PFSK-1 (cell line): ENCODE results near the gene ACSS2.

Source experiments
- FOXP2 ChIP-seq: optimal IDR thresholded peaks from 2 replicates; pipeline ENCODE3; 2011; ENCODE audit warnings: borderline replicate concordance, control low read depth, inconsistent platforms; ENCODE audit not compliant: insufficient read depth; ENCODE audit errors: extremely low read length, extremely low read depth
- POLR2AphosphoS5 ChIP-seq: IDR thresholded peaks from 2 replicates; pipeline ENCODE4 v1.6.1; 2012; ENCODE audit warnings: low read depth, mild to moderate bottlenecking, control low read depth, low read length, moderate library complexity
- SIN3A ChIP-seq: IDR thresholded peaks from 2 replicates; pipeline ENCODE4 v1.6.1; 2012; ENCODE audit warnings: mild to moderate bottlenecking, low read length, moderate library complexity, borderline replicate concordance; ENCODE audit not compliant: insufficient read depth
- TAF1 ChIP-seq: IDR thresholded peaks from 2 replicates; pipeline ENCODE4 v1.6.1; 2012; ENCODE audit warnings: low read length, control low read depth, borderline replicate concordance; ENCODE audit not compliant: insufficient read depth
- TF ChIP-seq, protein P1 (sequence below), 2 experiments: IDR thresholded peaks; 2 replicates each; pipeline versions ENCODE4 v1.6.1 to v1.8.0; 2011 to 2012; ENCODE audit warnings: low read depth in 2 of 2, low read length in 2 of 2, control low read depth in 1 of 2, inconsistent platforms in 1 of 2, mild to moderate bottlenecking in 1 of 2, moderate library complexity in 1 of 2; ENCODE audit not compliant: insufficient read depth in 1 of 2

Gene ACSS2

DNA sequence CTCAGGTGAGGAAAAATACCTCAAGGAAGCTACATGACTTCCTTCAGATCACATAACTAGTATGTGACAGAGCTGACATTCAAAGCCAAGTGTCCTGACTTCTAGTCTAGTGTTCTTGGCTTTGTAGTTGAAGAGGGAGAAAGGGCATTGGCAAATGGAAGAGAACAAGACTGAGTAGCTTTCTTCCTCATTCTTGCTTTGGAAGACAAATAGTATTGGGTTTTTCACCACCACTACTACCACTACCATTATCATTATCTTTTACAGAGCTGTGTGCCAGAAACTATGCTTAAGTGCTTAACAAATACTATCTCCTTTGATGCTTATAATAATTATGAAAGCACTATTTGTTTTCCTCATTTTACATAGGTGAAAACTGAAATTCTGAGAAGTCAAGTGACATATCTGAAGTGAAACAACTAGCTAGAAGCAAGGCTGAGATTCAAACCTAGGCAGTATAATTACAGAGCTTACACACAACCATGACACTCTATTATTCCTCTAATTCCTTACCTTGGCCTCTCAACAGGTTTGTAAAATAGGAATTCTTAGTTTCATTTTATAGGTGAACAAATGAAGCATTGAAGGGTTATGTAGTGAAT lies 6.8 kb downstream of the ACSS2 start:
- no peak for TF ChIP-seq POLR2AphosphoS5
- no peak for TF ChIP-seq FOXP2
- TF ChIP-seq, protein P1, sequence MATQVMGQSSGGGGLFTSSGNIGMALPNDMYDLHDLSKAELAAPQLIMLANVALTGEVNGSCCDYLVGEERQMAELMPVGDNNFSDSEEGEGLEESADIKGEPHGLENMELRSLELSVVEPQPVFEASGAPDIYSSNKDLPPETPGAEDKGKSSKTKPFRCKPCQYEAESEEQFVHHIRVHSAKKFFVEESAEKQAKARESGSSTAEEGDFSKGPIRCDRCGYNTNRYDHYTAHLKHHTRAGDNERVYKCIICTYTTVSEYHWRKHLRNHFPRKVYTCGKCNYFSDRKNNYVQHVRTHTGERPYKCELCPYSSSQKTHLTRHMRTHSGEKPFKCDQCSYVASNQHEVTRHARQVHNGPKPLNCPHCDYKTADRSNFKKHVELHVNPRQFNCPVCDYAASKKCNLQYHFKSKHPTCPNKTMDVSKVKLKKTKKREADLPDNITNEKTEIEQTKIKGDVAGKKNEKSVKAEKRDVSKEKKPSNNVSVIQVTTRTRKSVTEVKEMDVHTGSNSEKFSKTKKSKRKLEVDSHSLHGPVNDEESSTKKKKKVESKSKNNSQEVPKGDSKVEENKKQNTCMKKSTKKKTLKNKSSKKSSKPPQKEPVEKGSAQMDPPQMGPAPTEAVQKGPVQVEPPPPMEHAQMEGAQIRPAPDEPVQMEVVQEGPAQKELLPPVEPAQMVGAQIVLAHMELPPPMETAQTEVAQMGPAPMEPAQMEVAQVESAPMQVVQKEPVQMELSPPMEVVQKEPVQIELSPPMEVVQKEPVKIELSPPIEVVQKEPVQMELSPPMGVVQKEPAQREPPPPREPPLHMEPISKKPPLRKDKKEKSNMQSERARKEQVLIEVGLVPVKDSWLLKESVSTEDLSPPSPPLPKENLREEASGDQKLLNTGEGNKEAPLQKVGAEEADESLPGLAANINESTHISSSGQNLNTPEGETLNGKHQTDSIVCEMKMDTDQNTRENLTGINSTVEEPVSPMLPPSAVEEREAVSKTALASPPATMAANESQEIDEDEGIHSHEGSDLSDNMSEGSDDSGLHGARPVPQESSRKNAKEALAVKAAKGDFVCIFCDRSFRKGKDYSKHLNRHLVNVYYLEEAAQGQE (IDR thresholded peaks at IDR 0.05; ENCODE audit: insufficient read depth in 1 of 2, low read depth in 2 of 2, low read length in 2 of 2): no peak
- no peak for TF ChIP-seq TAF1
- TF ChIP-seq SIN3A: no peak

DNA sequence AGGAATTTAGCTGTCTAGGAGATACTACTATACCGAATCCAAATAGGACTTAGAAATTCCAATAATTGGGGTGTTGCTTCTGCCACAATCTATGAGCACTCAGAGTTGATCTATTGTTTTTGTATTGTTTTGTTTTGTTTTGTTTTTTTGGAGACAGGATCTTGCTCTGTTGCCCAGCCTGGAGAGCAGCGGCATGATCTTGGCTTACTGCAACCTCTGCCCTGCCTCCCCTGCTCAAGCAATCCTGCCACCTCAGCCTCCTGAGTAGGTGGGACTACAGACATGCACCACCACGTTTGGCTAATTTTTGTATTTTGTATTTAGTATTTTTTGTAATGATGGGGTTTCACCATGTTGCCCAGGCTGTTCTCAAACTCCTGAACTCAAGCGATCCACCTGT lies 7.4 kb downstream of the ACSS2 start:
- no peak for TF ChIP-seq TAF1
- TF ChIP-seq, protein P1 (IDR thresholded peaks at IDR 0.05; ENCODE audit: insufficient read depth in 1 of 2, low read depth in 2 of 2, low read length in 2 of 2): no peak
- TF ChIP-seq POLR2AphosphoS5: no peak
- TF ChIP-seq SIN3A: no peak

DNA sequence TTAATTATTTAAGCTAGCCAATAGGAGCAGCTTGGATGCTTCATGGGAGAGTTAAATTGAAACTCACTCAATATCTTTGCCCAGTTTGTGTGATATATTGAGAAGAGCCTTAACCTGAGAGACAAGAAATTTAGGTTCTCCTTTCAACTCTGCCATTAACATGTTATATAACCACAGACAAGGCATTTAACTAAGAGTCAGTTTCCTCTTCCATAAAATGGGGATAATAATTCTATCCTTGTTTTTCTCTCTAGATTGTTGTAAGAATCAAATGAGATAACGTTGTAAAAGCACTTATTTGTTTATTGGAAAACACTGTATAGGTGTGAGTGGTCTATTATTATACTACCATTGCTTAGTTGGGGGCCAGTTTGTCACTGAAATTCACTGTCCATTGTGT lies 7.8 kb downstream of the ACSS2 start:
- TF ChIP-seq TAF1: no peak
- TF ChIP-seq FOXP2: no peak
- TF ChIP-seq SIN3A: no peak
- no peak for TF ChIP-seq POLR2AphosphoS5
- TF ChIP-seq, protein P1 (IDR thresholded peaks at IDR 0.05; ENCODE audit: insufficient read depth in 1 of 2, low read depth in 2 of 2, low read length in 2 of 2): no peak

DNA sequence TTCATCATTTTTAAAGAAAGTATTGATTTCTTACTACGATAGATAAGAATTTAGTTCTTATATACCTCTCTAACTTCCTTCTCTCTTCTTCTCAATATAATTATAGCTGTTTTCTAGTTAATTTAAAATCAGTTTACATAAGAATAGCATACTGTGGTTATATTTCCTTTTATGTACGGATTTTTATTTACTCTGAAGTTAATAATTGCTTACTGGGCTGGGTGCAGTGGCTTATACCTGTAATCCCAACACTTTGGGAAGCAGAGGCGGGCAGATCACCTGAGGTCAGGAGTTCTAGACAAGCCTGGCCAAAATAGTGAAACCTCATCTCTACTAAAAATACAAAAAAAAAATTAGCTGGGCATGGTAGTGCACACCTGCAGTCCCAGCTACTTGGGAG lies 9.7 kb downstream of the ACSS2 start:
- TF ChIP-seq POLR2AphosphoS5: no peak
- no peak for TF ChIP-seq SIN3A
- TF ChIP-seq, protein P1 (IDR thresholded peaks at IDR 0.05; ENCODE audit: insufficient read depth in 1 of 2, low read depth in 2 of 2, low read length in 2 of 2): no peak
- no peak for TF ChIP-seq TAF1
- no peak for TF ChIP-seq FOXP2

DNA sequence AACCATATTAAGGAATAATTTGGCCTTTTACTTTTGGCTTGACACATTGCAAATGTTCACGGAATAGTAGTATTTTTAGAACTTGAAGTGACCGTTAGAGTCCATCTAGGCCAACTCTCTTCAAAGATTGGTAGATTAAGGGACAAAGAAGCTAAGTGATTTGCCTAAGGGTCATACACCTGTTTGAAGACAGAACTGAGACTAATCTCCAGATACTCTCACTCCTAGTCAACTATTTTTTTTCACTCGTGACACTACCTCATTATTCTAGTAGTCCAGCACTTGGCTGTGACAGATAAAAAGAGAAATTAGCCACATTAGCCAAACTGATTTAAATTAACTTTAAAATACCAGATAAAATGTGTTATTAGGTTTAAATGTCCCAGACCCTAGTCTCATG lies 10.6 kb downstream of the ACSS2 start:
- TF ChIP-seq POLR2AphosphoS5 (no peak), SIN3A (no peak), TAF1 (no peak), FOXP2 (no peak)
- TF ChIP-seq, protein P1 (IDR thresholded peaks at IDR 0.05; ENCODE audit: insufficient read depth in 1 of 2, low read depth in 2 of 2, low read length in 2 of 2): no peak
